ENCODE data around the gene GALP.
"Not testable (repeated sequence)": the region's sequence is repeated elsewhere in the genome, so short reads cannot be mapped to it uniquely, and the experiment has no call there.

GALP gene

DNA sequence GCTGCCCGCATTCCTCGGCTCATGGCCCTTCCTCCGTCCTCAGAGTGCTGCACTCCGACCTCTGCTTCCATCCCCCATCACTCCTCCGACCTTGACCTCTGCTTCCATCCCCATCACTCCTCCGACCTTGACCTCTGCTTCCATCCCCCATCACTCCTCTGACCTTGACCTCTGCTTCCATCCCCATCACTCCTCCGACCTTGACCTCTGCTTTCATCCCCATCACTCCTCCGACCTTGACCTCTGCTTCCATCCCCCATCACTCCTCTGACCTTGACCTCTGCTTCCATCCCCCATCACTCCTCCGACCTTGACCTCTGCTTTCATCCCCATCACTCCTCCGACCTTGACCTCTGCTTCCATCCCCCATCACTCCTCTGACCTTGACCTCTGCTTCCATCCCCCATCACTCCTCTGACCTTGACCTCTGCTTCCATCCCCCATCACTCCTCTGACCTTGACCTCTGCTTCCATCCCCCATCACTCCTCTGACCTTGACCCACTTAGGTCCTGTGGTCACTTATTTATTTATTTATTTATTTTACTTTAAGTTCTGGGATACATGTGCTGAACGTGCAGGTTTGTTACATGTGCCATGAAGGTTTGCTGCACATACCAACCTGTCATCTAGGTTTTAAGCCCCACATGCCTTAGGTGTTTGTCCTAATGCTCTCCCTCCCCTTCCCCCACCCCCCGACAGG, 26.7 kb upstream of the GALP start:
- not testable (repeated sequence) for H3K4me1 ChIP-seq (ENCODE audit: control insufficient read depth, insufficient read depth, low read length); H3K27me3 ChIP-seq (replicated peaks; ENCODE audit: control insufficient read depth, insufficient read depth, low read length); DNase-seq (ENCODE audit: low read depth); H3K36me3 ChIP-seq (ENCODE audit: control insufficient read depth, insufficient read depth, low read length, severe bottlenecking); H3K9ac ChIP-seq (ENCODE audit: low read length); H3K9me3 ChIP-seq (ENCODE audit: control insufficient read depth, low read length); H3K4me3 ChIP-seq (ENCODE audit: low read length)

DNA sequence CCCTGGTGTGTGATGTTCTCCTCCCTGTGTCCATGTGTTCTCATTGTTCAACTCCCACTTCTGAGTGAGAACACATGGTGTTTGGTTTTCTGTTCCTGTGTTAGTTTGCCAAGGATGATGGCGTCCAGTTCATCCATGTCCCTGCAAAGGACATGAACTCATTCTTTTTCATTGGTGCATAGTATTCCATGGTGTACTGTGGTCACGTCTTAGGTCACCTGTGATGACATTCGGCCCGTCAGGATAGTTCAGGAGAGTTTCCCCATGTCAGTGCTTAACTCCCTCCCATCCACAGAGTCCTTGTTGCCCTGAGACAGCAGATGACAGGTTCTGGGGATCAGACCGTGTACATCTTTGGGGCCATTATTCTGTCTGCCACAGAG, 26.2 kb upstream of the GALP start:
- DNase-seq (ENCODE audit: low read depth): no peak
- Histone ChIP-seq H3K4me1 (ENCODE audit: control insufficient read depth, insufficient read depth, low read length) (no peaks in the 10 kb centered on the region), H3K4me3 (ENCODE audit: low read length) (no peak overlapping the region), H3K27me3 (replicated peaks; ENCODE audit: control insufficient read depth, insufficient read depth, low read length) (no peaks in the 10 kb centered on the region), H3K36me3 (ENCODE audit: control insufficient read depth, insufficient read depth, low read length, severe bottlenecking) (peaks cover 2% of the 10 kb centered on the region), H3K9ac (ENCODE audit: low read length) (no peak overlapping the region), H3K9me3 (ENCODE audit: control insufficient read depth, low read length) (no peaks in the 10 kb centered on the region)

DNA sequence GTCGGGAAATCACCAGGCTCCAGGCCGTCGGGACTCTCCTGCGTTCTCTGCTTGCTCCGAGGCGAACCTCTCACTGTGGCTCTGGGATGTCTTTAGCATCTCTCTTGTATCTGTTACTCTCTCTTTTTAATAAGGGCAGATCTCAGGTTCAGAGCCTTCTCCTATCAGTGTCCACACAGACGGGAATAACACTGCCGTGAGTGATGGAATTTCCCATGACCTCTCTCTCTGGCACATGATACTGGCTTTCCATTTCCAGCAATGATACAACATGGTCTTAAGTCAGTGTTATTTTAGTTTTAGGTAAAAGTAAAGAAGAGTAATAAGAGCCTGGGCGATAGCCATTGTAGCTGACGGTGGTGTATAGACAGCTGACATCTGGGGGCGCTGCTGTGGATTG, 25.4 kb upstream of the GALP start:
- Histone ChIP-seq H3K27me3 (replicated peaks; ENCODE audit: control insufficient read depth, insufficient read depth, low read length) (no peaks in the 10 kb centered on the region), H3K4me1 (ENCODE audit: control insufficient read depth, insufficient read depth, low read length) (no peaks in the 10 kb centered on the region), H3K36me3 (ENCODE audit: control insufficient read depth, insufficient read depth, low read length, severe bottlenecking) (peaks cover 9% of the 10 kb centered on the region), H3K9me3 (ENCODE audit: control insufficient read depth, low read length) (no peaks in the 10 kb centered on the region), H3K4me3 (ENCODE audit: low read length) (no peak overlapping the region), H3K9ac (ENCODE audit: low read length) (no peak overlapping the region)
- no peak for DNase-seq (ENCODE audit: low read depth)

DNA sequence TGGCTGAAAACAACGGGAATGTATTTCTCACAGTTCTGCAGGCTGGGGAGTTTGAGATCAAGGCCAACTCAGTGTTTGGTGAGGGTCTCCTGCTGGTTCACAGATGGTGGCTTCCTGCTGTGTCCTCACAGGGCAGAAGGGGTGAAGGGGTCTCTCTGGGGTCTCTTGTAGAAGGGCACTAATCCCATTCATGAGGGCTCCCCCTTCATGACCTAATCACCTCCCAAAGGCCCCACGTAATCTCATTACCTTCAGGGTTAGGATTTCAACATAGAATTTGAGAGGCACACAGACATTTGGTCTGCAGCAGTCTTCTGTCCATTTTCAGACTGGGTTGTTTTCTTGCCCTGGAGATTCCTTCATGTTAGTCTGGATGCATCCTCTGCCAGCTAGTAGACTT, 23.2 kb upstream of the GALP start:
- no peak overlapping the region for H3K4me3 ChIP-seq (ENCODE audit: low read length)

DNA sequence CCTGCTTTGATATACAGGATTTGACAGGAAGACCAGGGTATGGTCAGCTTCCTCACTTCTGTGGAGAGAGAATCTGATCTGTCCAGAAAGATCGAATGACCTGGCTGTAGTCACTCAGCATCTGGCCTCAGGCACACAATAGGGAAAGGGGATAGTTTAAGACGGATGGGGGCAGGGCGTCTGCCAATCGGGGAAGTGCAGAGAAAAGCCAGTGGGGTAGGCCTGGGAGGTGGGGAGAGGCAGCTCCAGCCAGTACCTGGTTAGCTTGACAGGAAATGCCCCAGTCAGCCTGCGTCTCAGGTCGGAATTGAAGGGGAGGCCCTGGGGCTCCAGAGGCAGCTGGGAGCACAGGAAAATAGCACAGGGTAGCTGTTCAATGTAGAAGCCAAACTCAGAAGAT, 22.3 kb upstream of the GALP start:
- DNase-seq (ENCODE audit: low read depth): no peak
- H3K4me1 ChIP-seq (ENCODE audit: control insufficient read depth, insufficient read depth, low read length): no peaks in the 10 kb centered on the region
- peaks cover 17% of the 10 kb centered on the region for H3K36me3 ChIP-seq (ENCODE audit: control insufficient read depth, insufficient read depth, low read length, severe bottlenecking)
- no peak overlapping the region for H3K4me3 ChIP-seq (ENCODE audit: low read length)
- no peaks in the 10 kb centered on the region for H3K9me3 ChIP-seq (ENCODE audit: control insufficient read depth, low read length)
- no peaks in the 10 kb centered on the region for H3K27me3 ChIP-seq (replicated peaks; ENCODE audit: control insufficient read depth, insufficient read depth, low read length)
- no peak overlapping the region for H3K9ac ChIP-seq (ENCODE audit: low read length)

More for the DNA sequence above, 23.2 kb upstream of the GALP start:
- DNase-seq (ENCODE audit: low read depth): no peak
- Histone ChIP-seq H3K4me1 (ENCODE audit: control insufficient read depth, insufficient read depth, low read length) (no peaks in the 10 kb centered on the region), H3K9me3 (ENCODE audit: control insufficient read depth, low read length) (no peaks in the 10 kb centered on the region), H3K27me3 (replicated peaks; ENCODE audit: control insufficient read depth, insufficient read depth, low read length) (no peaks in the 10 kb centered on the region), H3K36me3 (ENCODE audit: control insufficient read depth, insufficient read depth, low read length, severe bottlenecking) (peaks cover 17% of the 10 kb centered on the region), H3K9ac (ENCODE audit: low read length) (no peak overlapping the region)

DNA sequence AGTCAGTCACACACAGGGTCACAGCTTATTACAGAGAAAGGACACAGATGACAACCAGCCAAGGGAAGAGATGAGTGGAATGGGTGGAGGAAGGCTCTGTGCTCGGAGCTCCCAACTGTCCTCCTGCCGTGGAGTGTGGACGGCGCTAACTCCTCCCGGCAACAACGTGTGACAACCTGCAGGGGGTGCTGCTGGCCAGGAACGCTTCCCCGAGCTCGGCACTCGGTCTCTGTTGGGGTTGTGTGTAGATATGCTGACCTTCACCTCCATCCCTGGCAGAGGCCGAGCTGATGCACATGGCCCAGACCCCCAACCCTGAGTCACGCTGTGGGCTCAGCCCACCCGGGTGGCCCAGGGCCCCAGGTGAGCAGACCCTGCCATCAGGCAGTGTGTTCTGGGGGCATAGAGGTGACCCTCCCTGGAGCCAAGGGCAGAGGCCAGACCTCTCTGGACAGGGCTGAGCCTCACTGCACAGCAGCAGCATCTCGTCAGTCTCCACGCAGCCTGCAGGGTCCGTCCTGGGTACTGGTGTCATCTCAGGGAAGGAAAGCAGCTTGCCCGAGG, 20.6 kb upstream of the GALP start:
- peaks cover 30% of the 10 kb centered on the region for H3K36me3 ChIP-seq (ENCODE audit: control insufficient read depth, insufficient read depth, low read length, severe bottlenecking)
- no peaks in the 10 kb centered on the region for H3K27me3 ChIP-seq (replicated peaks; ENCODE audit: control insufficient read depth, insufficient read depth, low read length)
- no peaks in the 10 kb centered on the region for H3K4me1 ChIP-seq (ENCODE audit: control insufficient read depth, insufficient read depth, low read length)
- no peak overlapping the region for H3K4me3 ChIP-seq (ENCODE audit: low read length)
- H3K9me3 ChIP-seq (ENCODE audit: control insufficient read depth, low read length): no peaks in the 10 kb centered on the region
- DNase-seq (ENCODE audit: low read depth): no peak
- H3K9ac ChIP-seq (ENCODE audit: low read length): no peak overlapping the region

GRCh38 chr19:56156768-56157167, 19.0 kb upstream of the GALP start:
- peaks cover 39% of the 10 kb centered on the region for H3K36me3 ChIP-seq (ENCODE audit: control insufficient read depth, insufficient read depth, low read length, severe bottlenecking)
- H3K9me3 ChIP-seq (ENCODE audit: control insufficient read depth, low read length): no peaks in the 10 kb centered on the region
- no peak overlapping the region for H3K9ac ChIP-seq (ENCODE audit: low read length)
- H3K27me3 ChIP-seq (replicated peaks; ENCODE audit: control insufficient read depth, insufficient read depth, low read length): no peaks in the 10 kb centered on the region
- H3K4me3 ChIP-seq (ENCODE audit: low read length): no peak overlapping the region
- no peaks in the 10 kb centered on the region for H3K4me1 ChIP-seq (ENCODE audit: control insufficient read depth, insufficient read depth, low read length)
- DNase-seq (ENCODE audit: low read depth): no peak

DNA sequence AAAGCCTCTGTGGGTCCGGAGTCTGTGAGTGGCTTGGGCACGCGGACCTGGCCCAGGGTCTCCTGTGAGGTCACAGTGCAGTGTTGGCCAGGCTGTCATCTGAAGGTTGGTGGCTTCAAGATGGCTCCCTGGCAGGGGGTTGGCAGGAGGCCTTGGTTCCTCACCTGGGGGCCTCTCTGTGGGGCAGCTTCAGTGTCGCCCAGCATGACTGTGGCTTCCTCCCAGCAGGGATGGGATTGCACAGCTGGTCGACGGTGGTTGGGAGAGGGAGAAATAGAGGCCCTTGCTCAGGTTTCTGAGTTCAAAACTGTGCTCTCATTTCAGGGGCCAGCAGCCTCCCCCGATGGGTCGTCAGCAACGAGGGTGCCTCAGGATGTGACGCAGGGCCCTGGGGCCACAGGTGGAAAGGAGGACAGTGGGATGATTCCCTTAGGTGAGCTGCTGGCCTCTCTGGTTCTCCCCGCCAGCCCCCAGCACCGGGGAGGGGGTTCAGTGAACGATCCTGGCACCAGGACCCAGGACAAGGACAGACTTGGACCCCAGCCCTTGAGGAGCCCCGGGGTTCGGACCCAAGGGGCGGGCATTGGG, 17.5 kb upstream of the GALP start:
- H3K9ac ChIP-seq (ENCODE audit: low read length): no peak overlapping the region
- peaks cover 39% of the 10 kb centered on the region for H3K36me3 ChIP-seq (ENCODE audit: control insufficient read depth, insufficient read depth, low read length, severe bottlenecking)
- DNase-seq (ENCODE audit: low read depth): no peak
- no peaks in the 10 kb centered on the region for H3K4me1 ChIP-seq (ENCODE audit: control insufficient read depth, insufficient read depth, low read length)
- H3K9me3 ChIP-seq (ENCODE audit: control insufficient read depth, low read length): no peaks in the 10 kb centered on the region
- H3K4me3 ChIP-seq (ENCODE audit: low read length): no peak overlapping the region
- H3K27me3 ChIP-seq (replicated peaks; ENCODE audit: control insufficient read depth, insufficient read depth, low read length): no peaks in the 10 kb centered on the region

GRCh38 chr19:56159009-56159559, 16.7 kb upstream of the GALP start:
- H3K9me3 ChIP-seq (ENCODE audit: control insufficient read depth, low read length): no peaks in the 10 kb centered on the region
- no peak for DNase-seq (ENCODE audit: low read depth)
- peaks cover 39% of the 10 kb centered on the region for H3K36me3 ChIP-seq (ENCODE audit: control insufficient read depth, insufficient read depth, low read length, severe bottlenecking)
- H3K9ac ChIP-seq (ENCODE audit: low read length): no peak overlapping the region
- H3K27me3 ChIP-seq (replicated peaks; ENCODE audit: control insufficient read depth, insufficient read depth, low read length): no peaks in the 10 kb centered on the region
- no peaks in the 10 kb centered on the region for H3K4me1 ChIP-seq (ENCODE audit: control insufficient read depth, insufficient read depth, low read length)
- no peak overlapping the region for H3K4me3 ChIP-seq (ENCODE audit: low read length)

- no peaks in the 10 kb centered on the region for H3K27me3 ChIP-seq (replicated peaks; ENCODE audit: control insufficient read depth, insufficient read depth, low read length)
- DNase-seq (ENCODE audit: low read depth): no peak
- no peak overlapping the region for H3K4me3 ChIP-seq (ENCODE audit: low read length)
- H3K9me3 ChIP-seq (ENCODE audit: control insufficient read depth, low read length): no peaks in the 10 kb centered on the region
- H3K4me1 ChIP-seq (ENCODE audit: control insufficient read depth, insufficient read depth, low read length): no peaks in the 10 kb centered on the region
- peaks cover 36% of the 10 kb centered on the region for H3K36me3 ChIP-seq (ENCODE audit: control insufficient read depth, insufficient read depth, low read length, severe bottlenecking)
- no peak overlapping the region for H3K9ac ChIP-seq (ENCODE audit: low read length)
These were observed 16.1 kb upstream of the GALP start for GRCh38 chr19:56159622-56160271.

- no peaks in the 10 kb centered on the region for H3K4me1 ChIP-seq (ENCODE audit: control insufficient read depth, insufficient read depth, low read length)
- H3K27me3 ChIP-seq (replicated peaks; ENCODE audit: control insufficient read depth, insufficient read depth, low read length): no peaks in the 10 kb centered on the region
- H3K9ac ChIP-seq (ENCODE audit: low read length): no peak overlapping the region
- DNase-seq (ENCODE audit: low read depth): no peak
- no peaks in the 10 kb centered on the region for H3K9me3 ChIP-seq (ENCODE audit: control insufficient read depth, low read length)
- no peak overlapping the region for H3K4me3 ChIP-seq (ENCODE audit: low read length)
- H3K36me3 ChIP-seq (ENCODE audit: control insufficient read depth, insufficient read depth, low read length, severe bottlenecking): peaks cover 22% of the 10 kb centered on the region
These were observed 14.3 kb upstream of the GALP start for GRCh38 chr19:56161534-56161933.
